OCI-LY1 (cell line): Measurements from ENCODE around the gene WIPF3.

Experiments
- H2AFZ ChIP-seq: fragments of 200-600 bp; sonication (generic), shearing (Covaris generic); 2 replicates; pipeline ENCODE4 v1.6.0; 2014; ENCODE audit warnings: antibody characterized with exemption, mild to moderate bottlenecking, low read length
- H3F3A ChIP-seq: fragments of 200-600 bp; sonication (generic), shearing (Covaris generic); 2 replicates; pipeline ENCODE4 v1.6.0; 2014; ENCODE audit warnings: mild to moderate bottlenecking, antibody characterized with exemption, low read length, moderate library complexity; ENCODE audit not compliant: insufficient read depth
- H3K27ac ChIP-seq: fragments of 200-600 bp; sonication (generic); 2 replicates; pipeline ENCODE4 v1.5.1; 2014; ENCODE audit warnings: low read length, mixed run types, mild to moderate bottlenecking, low read depth; ENCODE audit not compliant: poor library complexity, severe bottlenecking
- H3K27me3 ChIP-seq: fragments of 200-600 bp; sonication (generic); 2 replicates; pipeline ENCODE4 v1.6.0; 2014; ENCODE audit warnings: antibody characterized with exemption, mild to moderate bottlenecking, low read length, moderate library complexity; ENCODE audit not compliant: insufficient read depth
- H3K36me3 ChIP-seq: fragments of 200-600 bp; sonication (generic); 2 replicates; pipeline ENCODE4 v1.6.1; 2014; ENCODE audit warnings: mild to moderate bottlenecking, antibody characterized with exemption, low read length, moderate library complexity, mixed read lengths; ENCODE audit not compliant: insufficient read depth
- H3K4me1 ChIP-seq: fragments of 200-600 bp; sonication (generic); 2 replicates; pipeline ENCODE4 v1.5.1; 2014; ENCODE audit warnings: mild to moderate bottlenecking, low read length, moderate library complexity; ENCODE audit not compliant: insufficient read depth, severe bottlenecking
- H3K4me2 ChIP-seq: fragments of 200-600 bp; sonication (generic), shearing (Covaris generic); 2 replicates; pipeline ENCODE4 v1.6.1; 2014; ENCODE audit warnings: low read length
- H3K4me3 ChIP-seq: fragments of 200-600 bp; sonication (generic); 2 replicates; pipeline ENCODE4 v1.5.1; 2014; ENCODE audit warnings: low read length, low read depth, mild to moderate bottlenecking, mixed read lengths; ENCODE audit not compliant: poor library complexity, severe bottlenecking
- H3K79me2 ChIP-seq: fragments of 200-600 bp; shearing (Covaris generic); 2 replicates; pipeline ENCODE4 v1.6.1; 2016; ENCODE audit warnings: mixed run types, low read length, mixed read lengths; ENCODE audit not compliant: insufficient read depth
- H3K9ac ChIP-seq: fragments of 200-600 bp; sonication (generic), shearing (Covaris generic); 2 replicates; pipeline ENCODE4 v1.6.1; 2014; ENCODE audit warnings: mild to moderate bottlenecking, low read length, mixed read lengths
- H3K9me2 ChIP-seq: fragments of 200-600 bp; sonication (generic), shearing (Covaris generic); 2 replicates; pipeline ENCODE4 v1.6.1; 2014; ENCODE audit warnings: low read depth, mild to moderate bottlenecking, low read length, mixed read lengths
- H3K9me3 ChIP-seq: fragments of 200-600 bp; shearing (Covaris generic); 2 replicates; pipeline ENCODE4 v1.6.1; 2014; ENCODE audit warnings: low read length, mixed read lengths
- H4K20me1 ChIP-seq: fragments of 200-600 bp; sonication (generic), shearing (Covaris generic); 2 replicates; pipeline ENCODE4 v1.6.0; 2016; ENCODE audit warnings: mild to moderate bottlenecking, low read length; ENCODE audit not compliant: insufficient read depth
- EZH2 ChIP-seq: fragments of 200-600 bp; sonication (generic), shearing (Covaris generic); IDR thresholded peaks from 2 replicates; pipeline ENCODE4 v1.8.0; 2017; ENCODE audit warnings: borderline replicate concordance, mixed run types, mild to moderate bottlenecking, antibody characterized with exemption, low read length, moderate library complexity, mixed read lengths
- TF ChIP-seq, protein P1 (sequence below): fragments of 200-600 bp; sonication (generic), shearing (Covaris generic); IDR thresholded peaks from 2 replicates; pipeline ENCODE4 v1.5.1; 2017; ENCODE audit warnings: mild to moderate bottlenecking, antibody characterized with exemption, low read length, moderate library complexity, mixed read lengths

Gene WIPF3

DNA sequence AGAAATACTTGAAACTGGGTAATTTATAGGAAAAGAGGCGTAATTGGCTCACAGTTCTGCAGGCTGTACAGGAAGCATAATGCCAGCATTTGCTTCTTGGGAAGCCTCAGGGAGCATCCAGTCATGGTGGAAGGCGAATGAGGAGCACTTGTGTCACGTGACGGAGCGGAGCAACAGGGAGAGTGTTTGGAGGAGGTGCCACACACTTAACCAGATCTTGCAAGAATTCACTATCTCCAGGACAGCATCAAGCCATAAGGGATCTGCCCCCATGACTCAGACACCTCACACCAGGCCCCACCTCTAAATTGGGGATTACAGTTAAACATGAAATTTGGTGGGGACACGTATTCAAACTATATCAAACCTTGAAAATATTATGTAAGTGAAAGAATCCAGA is 89.3 kb downstream of the WIPF3 start:
- H3K9ac ChIP-seq = no peak overlapping the region

DNA sequence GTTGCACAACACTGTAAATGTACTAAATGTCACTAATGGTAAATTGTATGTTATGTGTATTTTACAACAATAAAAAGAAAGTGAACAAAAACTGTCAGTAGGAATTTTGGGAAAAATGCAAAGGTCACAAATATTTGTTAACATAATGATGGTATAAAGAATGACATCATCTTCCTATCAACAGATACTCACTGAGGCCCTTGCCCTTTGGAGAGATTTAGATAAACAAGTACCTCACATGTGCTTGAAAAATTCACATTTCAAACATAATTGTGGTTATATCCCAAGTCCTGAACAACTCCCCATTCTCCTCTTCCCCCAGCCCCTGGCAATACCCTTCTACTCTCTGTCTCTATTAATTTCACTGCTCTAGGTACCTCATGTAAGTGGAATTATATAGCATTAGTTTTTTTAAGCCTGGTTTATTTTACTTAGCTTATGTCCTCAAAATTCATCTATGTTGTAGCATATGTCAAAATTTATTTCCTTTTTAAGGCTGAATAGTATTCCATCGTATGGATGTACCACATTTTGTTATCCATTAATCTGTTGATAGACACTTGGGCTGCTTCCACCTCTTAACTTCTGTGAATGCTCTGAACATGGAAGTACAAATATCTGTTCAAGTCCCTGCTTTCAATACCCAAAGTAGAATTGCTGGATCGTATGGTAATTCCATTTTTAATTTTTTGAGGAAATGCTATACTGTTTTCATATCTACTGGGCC is 90.5 kb downstream of the WIPF3 start:
- Histone ChIP-seq H3K4me2 (no peak overlapping the region), H4K20me1 (no peaks in the 10 kb centered on the region), H3K79me2 (no peaks in the 10 kb centered on the region), H3F3A (no peaks in the 10 kb centered on the region), H3K9me3 (no peaks in the 10 kb centered on the region), H3K27ac (no peak overlapping the region), H2AFZ (no peak overlapping the region), H3K9me2 (no peaks in the 10 kb centered on the region), H3K9ac (no peak overlapping the region), H3K36me3 (no peaks in the 10 kb centered on the region), H3K4me3 (no peak overlapping the region), H3K4me1 (no peaks in the 10 kb centered on the region), H3K27me3 (0 out of 2 replicates have a peak, but pooled peaks cover 4% of the 10 kb centered on the region)
- TF ChIP-seq, protein P1, sequence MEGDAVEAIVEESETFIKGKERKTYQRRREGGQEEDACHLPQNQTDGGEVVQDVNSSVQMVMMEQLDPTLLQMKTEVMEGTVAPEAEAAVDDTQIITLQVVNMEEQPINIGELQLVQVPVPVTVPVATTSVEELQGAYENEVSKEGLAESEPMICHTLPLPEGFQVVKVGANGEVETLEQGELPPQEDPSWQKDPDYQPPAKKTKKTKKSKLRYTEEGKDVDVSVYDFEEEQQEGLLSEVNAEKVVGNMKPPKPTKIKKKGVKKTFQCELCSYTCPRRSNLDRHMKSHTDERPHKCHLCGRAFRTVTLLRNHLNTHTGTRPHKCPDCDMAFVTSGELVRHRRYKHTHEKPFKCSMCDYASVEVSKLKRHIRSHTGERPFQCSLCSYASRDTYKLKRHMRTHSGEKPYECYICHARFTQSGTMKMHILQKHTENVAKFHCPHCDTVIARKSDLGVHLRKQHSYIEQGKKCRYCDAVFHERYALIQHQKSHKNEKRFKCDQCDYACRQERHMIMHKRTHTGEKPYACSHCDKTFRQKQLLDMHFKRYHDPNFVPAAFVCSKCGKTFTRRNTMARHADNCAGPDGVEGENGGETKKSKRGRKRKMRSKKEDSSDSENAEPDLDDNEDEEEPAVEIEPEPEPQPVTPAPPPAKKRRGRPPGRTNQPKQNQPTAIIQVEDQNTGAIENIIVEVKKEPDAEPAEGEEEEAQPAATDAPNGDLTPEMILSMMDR = no peak
- TF ChIP-seq EZH2 = no peak

More for the DNA sequence above, 89.3 kb downstream of the WIPF3 start:
- H3K9me3 ChIP-seq = no peaks in the 10 kb centered on the region
- 0 out of 2 replicates have a peak, but pooled peaks cover 4% of the 10 kb centered on the region for H3K27me3 ChIP-seq
- no peaks in the 10 kb centered on the region for H3F3A ChIP-seq
- H3K79me2 ChIP-seq = no peaks in the 10 kb centered on the region
- TF ChIP-seq, protein P1 = no peak
- TF ChIP-seq EZH2 = no peak
- H4K20me1 ChIP-seq = no peaks in the 10 kb centered on the region
- no peaks in the 10 kb centered on the region for H3K4me1 ChIP-seq
- no peak overlapping the region for H2AFZ ChIP-seq
- no peaks in the 10 kb centered on the region for H3K36me3 ChIP-seq
- H3K4me2 ChIP-seq = no peak overlapping the region
- H3K4me3 ChIP-seq = no peak overlapping the region
- H3K27ac ChIP-seq = no peak overlapping the region
- no peaks in the 10 kb centered on the region for H3K9me2 ChIP-seq

DNA sequence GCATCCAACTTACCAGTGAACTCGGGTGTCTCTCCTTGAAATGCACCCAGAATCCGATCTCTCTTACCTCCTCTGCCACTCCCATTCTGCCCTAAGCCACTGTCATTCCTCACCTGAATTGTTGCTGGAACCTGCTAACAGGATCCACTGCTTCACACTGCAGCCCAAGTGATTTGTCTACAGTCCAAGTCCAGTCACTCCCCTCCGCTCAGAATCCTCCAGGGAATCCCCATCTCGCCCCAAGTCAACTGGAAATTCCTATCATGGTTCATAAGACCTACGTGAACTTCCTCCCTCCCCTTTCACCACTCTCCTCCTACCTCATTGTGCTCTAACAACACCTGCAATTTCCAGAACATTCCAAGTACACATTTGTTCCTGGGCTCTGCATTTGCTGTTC is 92.0 kb downstream of the WIPF3 start:
- Histone ChIP-seq H4K20me1 (no peaks in the 10 kb centered on the region), H3K9me3 (no peaks in the 10 kb centered on the region), H2AFZ (no peak overlapping the region), H3K36me3 (no peaks in the 10 kb centered on the region), H3K79me2 (no peaks in the 10 kb centered on the region), H3K27ac (no peak overlapping the region), H3K4me2 (no peak overlapping the region), H3K9ac (no peak overlapping the region), H3F3A (no peaks in the 10 kb centered on the region), H3K4me1 (no peaks in the 10 kb centered on the region), H3K9me2 (no peaks in the 10 kb centered on the region), H3K27me3 (no peaks in the 10 kb centered on the region), H3K4me3 (no peak overlapping the region)
- TF ChIP-seq, protein P1 = no peak
- no peak for TF ChIP-seq EZH2
